ENCODE results near the gene SIRT1. TPM values are rescaled to one million over a fixed set of nuclear protein-coding genes. Genes with fewer than 3 reads are reported as not detected.
A peak's percentile ranks its signal among the peaks of the same experiment; 100 is the strongest.

SIRT1 gene
- total and polyA plus RNA-seq, 10 donors = 10.3 to 33.6 (median 26.3) TPM

DNA sequence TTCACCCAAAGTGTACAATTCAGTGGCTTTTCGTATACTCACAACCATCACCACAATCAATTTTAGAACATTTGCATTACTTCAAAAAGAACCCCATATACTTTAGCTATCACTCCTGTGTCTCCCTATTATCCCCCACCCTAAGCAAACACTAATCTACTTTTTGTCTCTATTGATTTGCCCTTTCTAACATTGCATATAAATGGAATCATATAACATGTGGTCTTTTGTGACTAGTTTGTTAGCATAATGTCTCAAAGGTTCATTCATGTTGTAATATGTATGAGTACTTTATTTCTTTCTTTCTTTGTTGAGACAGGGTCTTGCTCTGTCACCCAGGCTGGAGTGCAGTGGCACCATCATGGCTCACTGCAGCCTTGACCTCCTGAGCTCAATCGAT is 25.5 kb upstream of the SIRT1 start:
- intact Hi-C loops (cut with DNase I; ENCODE audit: low total_unique reads) = loop anchor here (5.0 to 10.0 kb wide), 3 partner anchors 298 to 446 kb away; no protein-coding TSS in a partner anchor
- H3K4me1 ChIP-seq = peaks cover 0 to 10% (median 2%) of the 10 kb centered on the region in 6 donors
- no peak overlapping the region for H3K27ac ChIP-seq
- WGBS, 5 donors = 93 to 97% (median 94%) methylated on average over 2 of the region's 2 CpGs
- no peaks in the 10 kb centered on the region for H3K36me3 ChIP-seq
- no peak for DNase-seq
- TF ChIP-seq POLR2A (IDR thresholded peaks at IDR 0.05) = no peak
- no peak overlapping the region for H3K4me3 ChIP-seq
- no peaks in the 10 kb centered on the region for H3K9me3 ChIP-seq
- H3K27me3 ChIP-seq (replicated peaks in 1 of 7) = no peaks in the 10 kb centered on the region

DNA sequence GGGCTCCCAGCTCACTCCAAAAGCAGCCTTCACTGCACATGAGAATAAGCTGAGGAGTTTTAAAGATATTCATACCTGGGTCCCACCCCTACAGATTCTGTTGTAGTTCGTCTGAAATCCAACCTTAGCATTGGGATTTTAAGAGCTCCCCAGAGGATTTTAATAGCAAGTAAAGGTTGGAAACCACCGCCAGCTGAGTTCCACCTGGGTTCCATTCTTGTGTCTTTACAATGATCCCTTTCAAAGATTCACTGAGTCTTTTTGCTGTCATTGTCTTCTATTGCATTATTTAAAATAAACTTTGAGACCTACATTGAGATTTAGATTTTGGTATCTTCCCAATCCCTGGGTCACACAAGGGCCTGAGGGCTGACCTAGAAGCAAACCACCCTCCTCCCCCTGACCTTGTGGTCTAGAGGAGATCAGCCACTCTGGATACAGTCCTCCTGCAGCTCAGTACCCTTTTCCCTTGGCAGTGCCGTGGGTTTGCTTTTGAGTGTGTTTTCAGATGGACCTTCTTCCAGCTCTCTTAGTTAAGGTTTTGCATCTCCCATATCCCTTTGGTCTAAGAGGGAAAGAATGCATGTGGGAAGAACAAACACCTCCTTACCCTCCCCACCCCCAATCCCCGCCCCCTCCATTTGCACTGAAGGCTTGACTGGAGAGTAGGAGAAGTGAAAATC is 22.6 kb upstream of the SIRT1 start:
- WGBS, 5 donors = 72 to 87% (median 76%) methylated on average over 4 of the region's 4 CpGs
- TF ChIP-seq, protein P1, sequence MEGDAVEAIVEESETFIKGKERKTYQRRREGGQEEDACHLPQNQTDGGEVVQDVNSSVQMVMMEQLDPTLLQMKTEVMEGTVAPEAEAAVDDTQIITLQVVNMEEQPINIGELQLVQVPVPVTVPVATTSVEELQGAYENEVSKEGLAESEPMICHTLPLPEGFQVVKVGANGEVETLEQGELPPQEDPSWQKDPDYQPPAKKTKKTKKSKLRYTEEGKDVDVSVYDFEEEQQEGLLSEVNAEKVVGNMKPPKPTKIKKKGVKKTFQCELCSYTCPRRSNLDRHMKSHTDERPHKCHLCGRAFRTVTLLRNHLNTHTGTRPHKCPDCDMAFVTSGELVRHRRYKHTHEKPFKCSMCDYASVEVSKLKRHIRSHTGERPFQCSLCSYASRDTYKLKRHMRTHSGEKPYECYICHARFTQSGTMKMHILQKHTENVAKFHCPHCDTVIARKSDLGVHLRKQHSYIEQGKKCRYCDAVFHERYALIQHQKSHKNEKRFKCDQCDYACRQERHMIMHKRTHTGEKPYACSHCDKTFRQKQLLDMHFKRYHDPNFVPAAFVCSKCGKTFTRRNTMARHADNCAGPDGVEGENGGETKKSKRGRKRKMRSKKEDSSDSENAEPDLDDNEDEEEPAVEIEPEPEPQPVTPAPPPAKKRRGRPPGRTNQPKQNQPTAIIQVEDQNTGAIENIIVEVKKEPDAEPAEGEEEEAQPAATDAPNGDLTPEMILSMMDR (IDR thresholded peaks at IDR 0.05 in 8 of 11, conservative IDR thresholded peaks at IDR 0.05 in 3 of 11) = no peak
- TF ChIP-seq POLR2A (IDR thresholded peaks at IDR 0.05) = no peak
- no peak for TF ChIP-seq POLR2AphosphoS5 (IDR thresholded peaks at IDR 0.05)
- H3K4me3 ChIP-seq = no peak overlapping the region
- H3K27me3 ChIP-seq (replicated peaks in 1 of 7) = no peaks in the 10 kb centered on the region
- intact Hi-C loops (cut with DNase I; ENCODE audit: low total_unique reads) = no loop called here
- H3K4me1 ChIP-seq = peaks cover 0 to 13% (median 2%) of the 10 kb centered on the region in 6 donors
- no peaks in the 10 kb centered on the region for H3K9me3 ChIP-seq
- no peaks in the 10 kb centered on the region for H3K36me3 ChIP-seq
- no peak overlapping the region for H3K27ac ChIP-seq
- no peak for DNase-seq

DNA sequence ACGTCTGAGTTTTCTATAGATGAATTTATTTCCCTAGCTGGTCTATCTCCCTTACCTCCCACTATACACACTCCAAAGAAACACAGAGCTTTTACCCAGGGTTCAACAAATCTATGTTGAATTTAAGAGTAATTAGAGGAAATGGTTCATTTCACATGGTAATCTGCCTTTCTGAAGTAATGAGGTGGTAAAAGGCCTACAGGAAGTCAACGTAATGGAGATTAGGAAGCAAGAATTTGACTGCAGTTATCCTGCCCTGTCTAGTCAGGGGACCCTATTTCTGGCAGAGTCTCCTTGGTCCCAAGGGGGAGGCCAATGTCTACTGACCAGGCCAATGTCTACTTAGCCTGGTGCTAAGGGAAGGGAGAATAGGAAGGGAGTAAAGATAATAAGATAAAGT is 21.4 kb upstream of the SIRT1 start:
- no peak for DNase-seq
- Histone ChIP-seq H3K9me3 (no peaks in the 10 kb centered on the region), H3K36me3 (no peaks in the 10 kb centered on the region), H3K27me3 (replicated peaks in 1 of 7) (no peaks in the 10 kb centered on the region), H3K4me1 (peaks cover 0 to 13% (median 2%) of the 10 kb centered on the region in 6 donors), H3K27ac (no peak overlapping the region), H3K4me3 (no peak overlapping the region)
- 74 to 83% (median 75%) methylated on average over 2 of the region's 2 CpGs for WGBS, 5 donors
- intact Hi-C loops (cut with DNase I; ENCODE audit: low total_unique reads) = no loop called here
- TF ChIP-seq, protein P1 (IDR thresholded peaks at IDR 0.05 in 8 of 11, conservative IDR thresholded peaks at IDR 0.05 in 3 of 11) = no peak
- TF ChIP-seq POLR2AphosphoS5 (IDR thresholded peaks at IDR 0.05) = no peak
- TF ChIP-seq POLR2A (IDR thresholded peaks at IDR 0.05) = no peak

DNA sequence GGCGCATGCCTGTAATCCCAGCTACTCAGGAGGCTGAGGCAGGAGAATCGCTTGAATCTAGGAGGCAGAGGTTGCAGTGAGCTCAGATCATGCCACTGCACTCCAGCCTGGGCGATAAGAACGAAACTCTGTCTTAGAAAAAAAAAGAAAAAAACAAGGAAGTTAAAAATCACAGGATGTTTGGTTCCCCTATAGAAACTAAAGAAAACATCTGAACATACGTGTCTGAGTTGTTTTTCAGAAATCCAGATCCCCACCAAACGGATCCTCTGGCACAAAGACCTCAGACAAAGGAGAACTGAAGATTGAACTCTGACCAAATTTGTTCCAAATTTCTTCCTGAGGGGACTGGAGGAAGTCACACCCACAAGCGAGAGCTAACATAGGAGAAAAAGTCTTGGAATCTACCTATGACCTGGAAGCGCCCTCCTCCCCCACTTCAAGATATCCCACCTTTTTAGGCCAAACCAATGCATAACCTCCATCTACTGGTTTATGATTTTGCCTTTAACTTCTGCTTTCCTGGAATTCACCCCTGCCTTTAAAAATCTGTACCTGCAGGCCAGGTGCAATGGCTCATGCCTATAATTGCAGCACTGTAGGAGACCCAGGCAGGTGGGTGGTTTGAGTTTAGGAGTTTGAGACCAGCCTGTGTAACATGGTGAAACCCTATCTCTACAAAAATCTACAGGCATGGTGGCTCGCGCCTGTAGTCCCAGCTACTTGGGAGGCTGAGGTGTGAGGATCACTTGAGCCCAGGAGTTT is 19.7 kb upstream of the SIRT1 start:
- intact Hi-C loops (cut with DNase I; ENCODE audit: low total_unique reads) = no loop called here
- Histone ChIP-seq H3K4me3 (no peak overlapping the region), H3K27ac (peak overlapping the region in 2 of 8 donors; percentile 28 to 37), H3K4me1 (peaks cover 0 to 13% (median 2%) of the 10 kb centered on the region in 6 donors), H3K36me3 (no peaks in the 10 kb centered on the region), H3K9me3 (no peaks in the 10 kb centered on the region), H3K27me3 (replicated peaks in 1 of 7) (no peaks in the 10 kb centered on the region)
- TF ChIP-seq POLR2AphosphoS5 (IDR thresholded peaks at IDR 0.05) = no peak
- TF ChIP-seq POLR2A (IDR thresholded peaks at IDR 0.05) = no peak
- TF ChIP-seq, protein P1 (IDR thresholded peaks at IDR 0.05 in 8 of 11, conservative IDR thresholded peaks at IDR 0.05 in 3 of 11) = no peak
- no peak for DNase-seq
- WGBS, 5 donors = 63 to 71% (median 70%) methylated on average over 10 of the region's 10 CpGs

Data from spleen (tissue), 11 donors.